NB4 (cell line): Measurements from ENCODE around the gene ARMH4.
A peak's percentile ranks its signal among the peaks of the same experiment; 100 is the strongest.

Experiments
- DNase-seq: peaks from one replicate; pipeline ENCODE4 v3.0.0; 2010; ENCODE audit warnings: low read depth
- H3K4me3 ChIP-seq: one replicate; pipeline ENCODE4 v1.5.1; 2011; ENCODE audit warnings: mild to moderate bottlenecking, low read depth, low read length, moderate library complexity
- MYC ChIP-seq: IDR thresholded peaks from 2 replicates; pipeline ENCODE4 v1.6.1; 2011; ENCODE audit warnings: low read depth, low read length
- POLR2A ChIP-seq: IDR thresholded peaks from 2 replicates; pipeline ENCODE4 v1.6.1; 2011; ENCODE audit warnings: mild to moderate bottlenecking; ENCODE audit not compliant: insufficient read length; ENCODE audit errors: extremely low read depth
- TF ChIP-seq, protein P1 (sequence below): IDR thresholded peaks from 2 replicates; pipeline ENCODE4 v1.6.1; 2011; ENCODE audit warnings: low read depth, low read length
- TF ChIP-seq, protein P2 (sequence below): IDR thresholded peaks from one replicate; pipeline ENCODE4 v1.5.1; 2012; ENCODE audit warnings: low read depth, low read length

ARMH4 gene

DNA sequence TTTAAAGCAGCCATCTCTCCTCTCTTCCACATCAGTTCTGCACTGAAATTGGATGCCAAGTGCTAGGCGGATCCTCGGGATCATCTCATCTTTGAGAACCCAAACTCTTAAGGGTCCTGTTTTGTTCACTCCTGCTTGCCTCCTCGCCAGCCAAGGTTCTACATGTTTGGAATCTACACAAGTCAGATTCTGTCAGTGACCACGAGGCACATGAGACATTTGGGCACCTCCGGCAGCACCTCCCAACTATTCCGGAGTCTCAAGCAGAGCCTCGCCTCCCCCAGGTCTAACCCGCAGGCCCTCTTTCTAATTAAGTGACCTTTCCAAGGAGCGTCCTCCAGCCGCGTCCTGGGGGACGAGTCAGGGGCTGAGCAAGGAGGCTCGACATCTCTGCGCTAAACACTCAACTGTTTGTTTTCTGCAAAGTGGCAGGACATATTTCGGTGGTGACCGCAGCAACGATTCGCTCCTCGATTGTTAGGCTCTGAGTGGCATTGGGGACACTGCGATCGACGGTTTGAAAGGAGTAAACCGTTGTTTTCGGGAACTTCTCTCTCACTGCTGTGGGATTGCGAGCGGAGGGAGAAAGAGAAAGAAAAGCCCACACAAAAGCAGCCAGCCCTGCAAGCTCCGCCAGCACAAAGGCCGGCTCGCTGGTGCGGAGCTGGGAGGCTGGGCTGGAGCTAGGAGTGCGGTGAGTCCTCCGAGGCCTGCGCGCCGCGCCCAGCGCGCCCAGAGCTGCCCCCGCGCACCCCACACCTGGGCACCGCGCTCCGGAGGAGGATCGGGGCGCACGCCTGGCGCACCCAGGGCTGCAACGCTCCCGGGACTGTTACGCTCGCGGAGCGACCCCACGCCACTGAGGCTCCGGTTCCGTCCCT lies 640 bp downstream of the ARMH4 start:
- peak overlapping the region; percentile 32 for H3K4me3 ChIP-seq
- DNase-seq = peak; percentile 28
- TF ChIP-seq, protein P1, sequence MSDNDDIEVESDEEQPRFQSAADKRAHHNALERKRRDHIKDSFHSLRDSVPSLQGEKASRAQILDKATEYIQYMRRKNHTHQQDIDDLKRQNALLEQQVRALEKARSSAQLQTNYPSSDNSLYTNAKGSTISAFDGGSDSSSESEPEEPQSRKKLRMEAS = no peak
- TF ChIP-seq POLR2A (no peak), MYC (no peak)
- TF ChIP-seq, protein P2, sequence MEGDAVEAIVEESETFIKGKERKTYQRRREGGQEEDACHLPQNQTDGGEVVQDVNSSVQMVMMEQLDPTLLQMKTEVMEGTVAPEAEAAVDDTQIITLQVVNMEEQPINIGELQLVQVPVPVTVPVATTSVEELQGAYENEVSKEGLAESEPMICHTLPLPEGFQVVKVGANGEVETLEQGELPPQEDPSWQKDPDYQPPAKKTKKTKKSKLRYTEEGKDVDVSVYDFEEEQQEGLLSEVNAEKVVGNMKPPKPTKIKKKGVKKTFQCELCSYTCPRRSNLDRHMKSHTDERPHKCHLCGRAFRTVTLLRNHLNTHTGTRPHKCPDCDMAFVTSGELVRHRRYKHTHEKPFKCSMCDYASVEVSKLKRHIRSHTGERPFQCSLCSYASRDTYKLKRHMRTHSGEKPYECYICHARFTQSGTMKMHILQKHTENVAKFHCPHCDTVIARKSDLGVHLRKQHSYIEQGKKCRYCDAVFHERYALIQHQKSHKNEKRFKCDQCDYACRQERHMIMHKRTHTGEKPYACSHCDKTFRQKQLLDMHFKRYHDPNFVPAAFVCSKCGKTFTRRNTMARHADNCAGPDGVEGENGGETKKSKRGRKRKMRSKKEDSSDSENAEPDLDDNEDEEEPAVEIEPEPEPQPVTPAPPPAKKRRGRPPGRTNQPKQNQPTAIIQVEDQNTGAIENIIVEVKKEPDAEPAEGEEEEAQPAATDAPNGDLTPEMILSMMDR = no peak

DNA sequence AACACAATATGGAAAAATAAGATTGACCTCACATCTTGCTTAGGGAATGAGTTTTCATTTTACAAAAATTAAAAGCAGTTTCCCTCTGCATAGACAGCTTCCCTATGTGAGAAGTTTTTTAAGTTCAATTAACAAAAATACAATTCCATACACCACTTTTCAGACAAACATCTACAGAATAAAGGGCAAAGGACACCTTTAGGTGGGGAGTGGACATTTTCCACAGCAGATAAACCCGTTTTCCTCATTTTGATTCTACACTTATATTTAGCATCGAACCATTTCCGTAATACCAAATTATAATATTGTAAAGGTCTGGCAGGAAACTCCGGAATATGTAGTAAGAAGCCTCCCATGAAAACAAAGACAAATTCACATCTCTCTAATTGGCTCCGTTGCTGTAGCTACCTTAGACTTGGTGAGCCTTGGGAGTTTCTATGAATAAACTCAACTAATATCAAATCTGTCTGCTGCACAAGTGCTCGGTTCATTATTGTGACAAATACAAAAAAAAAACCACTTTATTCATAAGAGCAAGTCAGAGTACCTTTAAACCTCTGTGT lies 1.7 kb downstream of the ARMH4 start:
- no peak overlapping the region for H3K4me3 ChIP-seq
- no peak for DNase-seq
- TF ChIP-seq, protein P1 = no peak

DNA sequence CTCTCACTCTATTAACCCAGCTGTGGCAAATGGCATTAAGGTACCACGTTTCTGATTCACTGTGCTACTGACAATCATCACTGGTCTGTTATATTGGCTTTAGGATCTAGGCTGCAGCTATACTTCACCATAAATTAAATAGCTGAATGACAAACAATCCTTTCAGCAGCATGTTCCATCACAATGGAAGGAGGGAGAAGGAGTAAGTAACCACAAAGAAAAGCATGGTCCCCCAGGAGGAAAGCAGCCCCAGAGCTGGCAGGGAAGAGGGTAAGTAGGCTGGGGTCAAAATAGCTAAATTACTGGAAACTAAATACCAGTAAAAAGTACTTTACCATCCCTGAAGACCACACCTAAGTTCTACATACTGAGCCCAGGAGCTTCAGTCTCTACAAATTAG lies 2.8 kb downstream of the ARMH4 start:
- DNase-seq = no peak
- H3K4me3 ChIP-seq = no peak overlapping the region
- no peak for TF ChIP-seq POLR2A
- no peak for TF ChIP-seq MYC
- TF ChIP-seq, protein P2 = no peak
- TF ChIP-seq, protein P1 = no peak

DNA sequence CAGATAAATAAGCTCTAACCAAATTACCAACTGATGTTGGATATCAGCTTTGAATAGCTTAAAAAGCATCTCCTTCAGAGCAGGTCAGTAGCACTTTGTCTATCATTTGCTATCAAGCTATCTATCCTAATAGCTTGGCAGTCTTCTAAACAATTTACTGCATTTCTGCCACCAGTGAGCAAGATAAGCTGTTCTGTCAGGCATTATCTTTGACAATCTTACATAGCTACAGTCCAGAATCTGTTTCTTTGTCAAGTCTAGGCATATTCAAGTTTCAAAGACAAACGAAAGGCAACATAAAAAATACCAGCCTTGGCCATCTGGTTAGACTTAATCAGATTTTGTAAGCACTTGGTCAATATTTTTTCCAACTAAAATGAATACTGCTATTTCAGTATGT lies 5.6 kb downstream of the ARMH4 start:
- no peak overlapping the region for H3K4me3 ChIP-seq
- no peak for DNase-seq
- no peak for TF ChIP-seq POLR2A

DNA sequence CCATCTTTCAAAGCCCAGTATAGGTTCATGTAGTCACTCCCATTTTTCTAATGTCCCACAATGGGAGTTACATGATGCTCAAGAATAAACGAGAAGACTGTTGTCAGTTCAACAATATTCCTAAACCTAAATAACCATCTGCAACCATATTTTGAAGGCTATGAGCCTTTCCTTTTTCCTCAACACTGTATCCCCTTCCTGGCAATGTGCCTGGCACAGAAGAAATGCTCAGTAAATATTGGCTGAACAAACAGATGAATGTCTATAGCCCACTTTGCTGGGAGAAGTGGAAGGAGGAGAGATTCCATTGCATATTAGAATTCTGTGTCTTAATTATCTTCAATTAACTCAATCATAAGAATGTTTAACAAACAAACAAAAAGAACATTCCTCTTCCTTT lies 6.1 kb downstream of the ARMH4 start:
- H3K4me3 ChIP-seq = no peak overlapping the region
- no peak for DNase-seq
- TF ChIP-seq MYC = no peak
- TF ChIP-seq, protein P2 = no peak
- TF ChIP-seq, protein P1 = no peak
- TF ChIP-seq POLR2A = no peak

DNA sequence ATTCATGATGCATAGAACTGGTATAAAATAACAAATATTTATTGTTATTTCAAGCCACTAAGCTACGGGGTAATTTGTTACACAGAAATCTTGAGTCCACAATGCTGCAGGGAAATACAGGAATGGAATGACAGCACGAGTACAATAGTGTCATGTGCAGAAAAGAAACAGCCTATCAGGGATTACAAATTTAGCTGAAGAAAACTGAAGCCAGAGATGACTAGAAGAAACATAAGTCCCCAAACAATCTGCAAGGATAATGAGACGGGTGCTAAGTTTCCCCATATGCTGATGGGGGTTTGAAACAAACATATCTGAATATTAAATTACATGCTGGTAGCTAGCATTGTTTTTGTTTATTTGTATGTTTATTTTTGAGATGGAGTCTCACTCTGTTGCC lies 8.9 kb downstream of the ARMH4 start:
- DNase-seq = no peak
- H3K4me3 ChIP-seq = no peak overlapping the region
- TF ChIP-seq, protein P2 = no peak
- no peak for TF ChIP-seq POLR2A
- TF ChIP-seq MYC = no peak
- TF ChIP-seq, protein P1 = no peak

DNA sequence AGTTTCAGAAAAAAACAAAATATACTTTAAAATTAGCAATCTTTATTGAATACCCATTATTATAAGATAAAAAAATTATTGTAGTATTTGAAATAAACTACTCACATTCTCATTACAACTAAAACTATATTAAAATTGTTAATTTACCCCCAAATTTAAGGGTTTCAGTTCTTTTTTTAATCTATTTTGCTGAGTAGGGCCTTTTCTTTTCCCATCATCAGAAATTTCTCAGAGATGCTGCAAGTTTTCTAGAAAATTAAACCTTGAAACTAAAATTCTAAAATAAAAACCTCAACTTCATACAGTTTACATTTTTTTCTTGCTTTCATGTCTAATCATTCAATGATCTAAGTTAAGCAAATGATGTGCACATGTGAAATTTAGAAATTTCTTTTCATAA lies 10.1 kb downstream of the ARMH4 start:
- TF ChIP-seq, protein P2 = no peak
- TF ChIP-seq MYC (no peak), POLR2A (no peak)
- TF ChIP-seq, protein P1 = no peak
- no peak for DNase-seq
- no peak overlapping the region for H3K4me3 ChIP-seq
